Stimulated activated CD4-positive, alpha-beta T cell treated with anti-CD3 and anti-CD28 coated beads, Interleukin-1b, Interleukin-23, amount 100 ng/mL, for 1 hour (primary cell): ENCODE measurements around the gene ZNF486.
"Not testable (repeated sequence)": the region's sequence is repeated elsewhere in the genome, so short reads cannot be mapped to it uniquely, and the experiment has no call there.

Experiments
- DNase-seq, 2 donors: peaks; one replicate each; pipeline ENCODE4 v3.0.0-alpha.2; 2020; ENCODE audit warnings: low read depth in 2 of 2

Gene ZNF486

DNA sequence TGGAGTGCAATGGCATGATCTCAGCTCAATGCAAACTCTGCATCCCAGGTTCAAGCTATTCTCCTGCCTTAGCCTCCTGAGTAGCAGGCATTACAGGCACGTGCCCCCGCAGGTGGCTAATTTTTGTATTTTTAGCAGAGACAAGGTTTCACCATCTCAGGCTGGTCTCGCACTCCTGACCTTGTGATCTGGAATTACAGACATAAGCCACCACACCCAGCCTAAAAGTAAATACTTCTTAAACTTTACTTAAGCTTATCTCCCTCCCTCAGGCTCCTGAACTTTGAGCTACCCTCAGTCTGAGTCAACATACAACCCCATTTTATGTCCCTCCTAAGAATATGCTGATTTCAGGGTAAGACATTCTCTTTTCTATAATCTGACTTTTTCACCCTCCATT lies 66.1 kb downstream of the ZNF486 start:
- DNase-seq: no peak

DNA sequence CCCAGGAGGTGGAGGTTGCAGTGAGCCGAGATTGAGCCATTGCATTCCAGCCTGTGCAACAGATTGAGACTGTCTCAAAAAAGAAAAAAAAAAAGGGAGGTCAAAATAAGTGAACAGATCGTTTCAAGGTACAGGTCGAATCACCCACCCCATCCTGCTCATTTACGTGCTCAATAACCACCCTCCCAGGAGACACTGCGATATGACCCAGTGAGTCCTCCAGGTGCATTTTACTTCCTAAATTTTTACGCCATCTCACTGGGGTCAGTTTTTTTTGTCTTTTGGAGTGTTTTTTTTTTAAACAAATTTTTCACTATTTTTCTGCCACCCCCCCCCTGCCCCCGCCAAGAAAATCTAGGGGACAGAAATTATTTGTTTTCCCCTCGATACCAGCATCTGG lies 68.1 kb downstream of the ZNF486 start:
- DNase-seq: no peak

DNA sequence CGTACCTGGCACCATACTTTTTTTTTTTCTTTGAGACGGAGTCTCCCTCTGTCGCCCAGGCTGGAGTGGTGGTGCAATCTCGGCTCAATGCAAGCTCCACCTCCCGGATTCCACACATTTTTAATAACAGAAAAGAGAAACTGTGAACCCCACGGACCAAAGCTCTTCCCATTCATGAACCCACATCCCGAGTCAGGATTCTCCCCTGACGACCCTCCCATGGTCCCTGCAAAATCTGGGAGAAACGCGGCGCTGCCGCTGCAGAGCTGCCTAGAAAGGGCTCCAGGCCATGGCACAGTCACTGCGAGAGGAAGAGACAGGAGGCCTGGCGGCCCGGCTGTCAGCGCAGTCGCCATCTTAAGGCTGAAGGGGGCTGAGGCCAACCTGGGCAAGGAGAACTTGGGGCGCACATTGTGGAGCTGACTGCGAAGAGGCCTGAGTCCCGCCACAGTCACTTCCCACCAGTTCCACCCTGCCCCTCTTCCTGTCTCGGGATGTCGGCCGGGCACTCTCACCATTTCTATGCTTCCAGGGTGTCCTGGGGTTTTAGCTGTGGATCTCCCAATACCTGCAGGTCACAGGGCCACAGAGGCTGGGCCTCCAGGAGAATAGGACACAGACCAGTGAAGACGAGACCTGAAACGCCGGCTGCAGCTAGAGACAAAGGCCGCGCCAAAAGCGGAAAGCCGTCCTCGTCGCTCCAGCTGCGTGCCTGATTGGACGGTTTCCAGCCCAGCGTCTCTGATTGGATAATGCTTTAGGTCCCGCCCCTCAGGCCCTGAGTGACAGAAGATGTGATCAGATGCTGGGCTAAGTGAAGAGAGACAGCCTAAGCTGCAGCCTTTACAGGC lies 71.0 kb downstream of the ZNF486 start:
- DNase-seq: peak; percentile 31 to 78

DNA sequence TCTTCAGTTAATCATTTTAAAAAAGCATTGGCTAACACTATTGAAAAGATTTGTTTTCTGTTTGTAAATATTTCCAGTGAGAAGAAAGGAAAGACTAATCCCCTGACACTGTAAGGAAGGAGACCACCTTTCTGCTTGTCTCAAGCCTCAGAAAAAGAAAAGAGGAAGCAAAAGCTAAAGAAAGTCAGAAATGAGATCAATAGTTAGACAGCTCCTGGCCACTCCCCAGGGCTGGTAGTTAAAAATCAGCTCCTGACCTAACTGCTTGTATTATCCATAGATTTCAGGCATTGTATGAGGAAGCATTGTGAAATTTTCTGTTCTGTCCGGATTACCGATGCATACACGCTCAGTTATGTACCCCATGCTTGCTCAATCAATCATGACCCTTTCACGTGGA lies 76.6 kb downstream of the ZNF486 start:
- DNase-seq: no peak

DNA sequence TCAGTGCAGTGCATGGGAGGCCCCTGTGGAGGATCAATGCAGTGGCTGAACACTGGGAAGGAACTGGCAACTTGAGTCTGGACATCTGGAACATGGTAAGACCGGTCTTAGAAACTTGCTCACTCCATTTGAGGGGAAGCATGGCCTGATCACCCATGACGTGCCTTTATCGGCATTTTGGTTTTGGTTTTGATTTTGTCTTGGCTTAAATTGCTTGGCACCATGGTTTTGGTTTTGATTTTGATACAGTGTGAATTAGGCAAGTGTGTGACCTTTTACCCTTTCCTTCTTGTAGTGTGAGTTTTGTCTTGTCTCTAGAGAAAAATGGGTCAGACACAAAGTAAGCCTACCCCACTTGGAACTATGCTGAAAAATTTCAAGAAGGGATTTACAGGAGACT lies 77.3 kb downstream of the ZNF486 start:
- no peak for DNase-seq

DNA sequence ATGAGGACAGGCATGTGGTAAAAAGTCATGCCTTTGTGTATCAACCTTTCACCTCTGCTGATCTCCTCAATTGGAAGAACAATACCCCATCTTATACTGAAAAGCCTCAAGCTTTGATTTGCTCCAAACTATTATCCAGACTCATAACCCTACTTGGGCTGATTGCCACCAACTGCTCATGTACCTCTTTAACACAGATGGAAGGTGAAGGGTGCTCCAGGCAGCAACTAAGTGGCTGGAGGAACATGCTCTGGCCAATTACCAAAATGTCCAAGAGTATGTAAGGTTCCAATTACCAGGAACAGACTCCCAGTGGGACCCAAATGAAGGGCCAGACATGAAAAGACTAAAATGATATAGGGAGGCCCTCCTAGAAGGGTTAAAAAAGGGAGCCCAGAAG lies 78.3 kb downstream of the ZNF486 start:
- no peak for DNase-seq

DNA sequence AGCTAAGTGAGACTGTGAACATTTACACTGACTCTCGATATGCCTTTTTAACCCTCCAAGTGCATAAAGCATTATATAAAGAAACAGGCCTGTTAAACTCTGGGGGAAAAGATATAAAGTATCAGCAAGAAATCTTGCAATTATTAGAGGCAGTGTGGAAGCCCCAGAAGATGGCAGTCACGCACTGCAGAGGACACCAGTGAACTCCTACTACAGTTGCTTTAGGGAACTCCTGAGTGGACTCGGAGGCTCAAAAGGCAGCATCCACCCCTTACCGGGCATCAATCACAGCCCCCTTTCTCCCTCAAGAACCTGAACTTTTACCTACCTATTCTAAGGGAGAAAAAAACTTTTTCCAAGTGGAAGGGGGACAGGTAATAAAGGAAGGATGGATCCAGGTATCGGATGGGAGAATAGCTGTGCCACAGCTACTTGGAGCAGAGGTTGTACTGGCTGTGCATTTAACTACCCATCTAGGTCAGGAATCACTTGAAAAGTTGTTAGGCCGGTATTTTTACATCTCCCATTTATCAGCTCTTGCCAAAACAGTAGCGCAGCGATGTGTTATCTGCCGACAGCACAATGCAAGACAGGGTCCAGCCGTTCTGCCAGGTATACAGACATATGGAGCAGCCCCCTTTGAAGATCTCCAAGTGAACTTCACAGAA lies 80.1 kb downstream of the ZNF486 start:
- DNase-seq: no peak

DNA sequence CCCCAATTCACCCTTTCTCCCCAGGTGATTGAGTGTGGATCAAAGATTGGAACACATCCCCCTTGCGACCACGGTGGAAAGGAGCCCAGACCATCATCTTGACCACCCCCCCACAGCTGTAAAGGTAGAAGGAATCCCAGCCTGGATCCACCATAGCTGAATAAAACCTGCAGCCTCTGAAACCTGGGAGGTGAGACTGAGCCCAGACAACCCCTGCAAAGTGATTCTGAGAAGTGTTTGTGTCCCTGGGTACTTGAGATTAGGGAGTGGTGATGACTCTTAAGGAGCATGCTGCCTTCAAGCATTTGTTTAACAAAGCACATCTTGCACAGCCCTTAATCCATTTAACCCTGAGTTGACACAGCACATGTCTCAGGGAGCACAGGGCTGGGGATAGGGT lies 81.2 kb downstream of the ZNF486 start:
- not testable (repeated sequence) for DNase-seq
